Ureter (tissue), 1 donor: ENCODE measurements around the gene SRXN1. TPM values are rescaled to one million over a fixed set of nuclear protein-coding genes. Genes with fewer than 3 reads are reported as not detected.

Experiments used
- DNase-seq: peaks from one replicate; pipeline ENCODE4 v3.0.0-alpha.2; 2020; ENCODE audit warnings: low spot score
- total RNA-seq: library from RNA; stranded (reverse); gene quantifications from one replicate; pipeline ENCODE4 v1.2.4, GENCODE V29; 2023
- donor health status: DM: yes; HTN: yes; CAD: no.

The SRXN1 gene
- total RNA-seq, 1 donor from 2014 or later, result 16.4 TPM

GRCh38 chr20:607476-607875, 45.5 kb downstream of the SRXN1 start:
- no peak for DNase-seq

- DNase-seq, result no peak
Measured at GRCh38 chr20:605237-605636, 47.8 kb downstream of the SRXN1 start.

- no peak for DNase-seq
Measured at GRCh38 chr20:603116-603640, 49.8 kb downstream of the SRXN1 start.

- no peak for DNase-seq
Measured at GRCh38 chr20:602111-602970, 50.7 kb downstream of the SRXN1 start.

- DNase-seq, result no peak
Measured at GRCh38 chr20:600736-601135, 52.3 kb downstream of the SRXN1 start.

GRCh38 chr20:600141-600540, 52.9 kb downstream of the SRXN1 start:
- DNase-seq, result no peak

GRCh38 chr20:598133-598850, 54.7 kb downstream of the SRXN1 start:
- DNase-seq, result no peak

- no peak for DNase-seq
Measured at GRCh38 chr20:597560-597959, 55.4 kb downstream of the SRXN1 start.

Other genes starting within 250 kb of the SRXN1 start
- gene RBCK1, start 244.9 kb downstream of the SRXN1 start, total RNA-seq, result 133 TPM
- gene TBC1D20, start 190.7 kb downstream of the SRXN1 start, total RNA-seq, result 48.6 TPM
- gene CSNK2A1, start 109.4 kb downstream of the SRXN1 start, total RNA-seq, result 160 TPM
- gene TCF15, start 42.9 kb downstream of the SRXN1 start, total RNA-seq, result 0.65 TPM
- not detected for gene SCRT2, start 22.6 kb upstream of the SRXN1 start, total RNA-seq
- gene SLC52A3, start 115.3 kb upstream of the SRXN1 start, total RNA-seq, result 19.1 TPM
- 35.1 TPM for gene FAM110A, start 180.5 kb upstream of the SRXN1 start, total RNA-seq